GM12801 (cell line): Measurements from ENCODE around the gene KICS2.

Source experiments
- TF ChIP-seq, protein P1 (sequence below): IDR thresholded peaks from one replicate; pipeline ENCODE4 v1.5.1; 2011; ENCODE audit warnings: control low read depth; ENCODE audit not compliant: insufficient read length; ENCODE audit errors: extremely low read depth

KICS2 gene

DNA sequence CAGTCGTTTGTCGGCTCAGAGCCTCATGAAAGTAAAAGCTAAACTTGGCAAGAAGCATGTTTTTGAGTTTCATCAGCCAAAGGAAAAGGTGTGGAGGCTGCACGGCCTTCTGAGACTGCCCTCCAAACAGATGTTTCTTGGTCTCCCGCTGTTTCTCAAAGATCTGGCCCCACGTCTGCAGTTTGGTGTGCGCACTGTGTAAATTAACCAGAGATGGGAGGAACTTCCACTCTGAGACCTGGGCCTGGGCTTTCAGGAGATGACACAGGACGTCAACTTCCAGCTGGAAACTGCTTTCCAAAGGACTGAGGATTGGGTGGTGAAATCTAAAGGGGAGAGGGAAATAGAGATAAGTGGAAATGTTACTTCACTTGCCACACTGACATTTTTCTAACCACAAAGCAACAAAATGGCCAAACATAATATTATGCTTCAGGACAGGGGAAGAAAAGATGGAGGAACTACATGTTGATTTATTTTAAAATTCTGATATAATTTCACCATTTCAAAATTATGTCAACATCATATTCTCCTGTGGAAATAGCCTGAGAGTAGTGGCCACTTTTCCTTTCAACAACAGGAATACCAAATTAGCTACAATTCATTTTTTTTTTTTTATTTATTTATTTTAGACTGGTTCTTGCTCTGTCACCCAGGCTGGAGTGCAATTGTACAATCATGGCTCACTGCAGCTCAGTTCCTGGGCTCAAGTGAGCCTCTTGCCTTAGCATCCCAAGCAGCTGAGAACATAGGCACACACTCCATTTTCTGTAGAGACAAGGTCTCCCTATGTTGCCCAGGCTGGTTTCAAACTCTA, 27.6 kb downstream of the KICS2 start:
- TF ChIP-seq, protein P1, sequence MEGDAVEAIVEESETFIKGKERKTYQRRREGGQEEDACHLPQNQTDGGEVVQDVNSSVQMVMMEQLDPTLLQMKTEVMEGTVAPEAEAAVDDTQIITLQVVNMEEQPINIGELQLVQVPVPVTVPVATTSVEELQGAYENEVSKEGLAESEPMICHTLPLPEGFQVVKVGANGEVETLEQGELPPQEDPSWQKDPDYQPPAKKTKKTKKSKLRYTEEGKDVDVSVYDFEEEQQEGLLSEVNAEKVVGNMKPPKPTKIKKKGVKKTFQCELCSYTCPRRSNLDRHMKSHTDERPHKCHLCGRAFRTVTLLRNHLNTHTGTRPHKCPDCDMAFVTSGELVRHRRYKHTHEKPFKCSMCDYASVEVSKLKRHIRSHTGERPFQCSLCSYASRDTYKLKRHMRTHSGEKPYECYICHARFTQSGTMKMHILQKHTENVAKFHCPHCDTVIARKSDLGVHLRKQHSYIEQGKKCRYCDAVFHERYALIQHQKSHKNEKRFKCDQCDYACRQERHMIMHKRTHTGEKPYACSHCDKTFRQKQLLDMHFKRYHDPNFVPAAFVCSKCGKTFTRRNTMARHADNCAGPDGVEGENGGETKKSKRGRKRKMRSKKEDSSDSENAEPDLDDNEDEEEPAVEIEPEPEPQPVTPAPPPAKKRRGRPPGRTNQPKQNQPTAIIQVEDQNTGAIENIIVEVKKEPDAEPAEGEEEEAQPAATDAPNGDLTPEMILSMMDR: no peak

DNA sequence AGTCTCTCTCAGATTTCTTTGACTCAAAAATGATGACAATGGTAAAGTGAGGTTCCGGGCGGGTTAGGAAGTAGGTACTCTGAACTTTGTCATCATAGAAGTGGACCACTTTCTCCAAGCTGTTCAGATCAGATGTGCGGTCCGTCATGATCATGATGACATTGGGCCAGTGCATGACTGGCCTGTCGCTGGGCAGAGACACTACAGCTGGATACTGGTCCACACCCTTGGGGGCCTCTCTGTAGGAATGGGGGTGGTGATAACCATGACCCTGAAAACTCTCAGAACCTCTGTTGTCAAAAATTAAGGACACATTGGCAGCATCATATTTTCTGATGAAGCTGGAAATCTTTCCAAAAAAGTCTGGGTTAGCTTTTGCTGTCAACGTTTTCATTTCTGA, 28.2 kb downstream of the KICS2 start:
- TF ChIP-seq, protein P1: no peak

DNA sequence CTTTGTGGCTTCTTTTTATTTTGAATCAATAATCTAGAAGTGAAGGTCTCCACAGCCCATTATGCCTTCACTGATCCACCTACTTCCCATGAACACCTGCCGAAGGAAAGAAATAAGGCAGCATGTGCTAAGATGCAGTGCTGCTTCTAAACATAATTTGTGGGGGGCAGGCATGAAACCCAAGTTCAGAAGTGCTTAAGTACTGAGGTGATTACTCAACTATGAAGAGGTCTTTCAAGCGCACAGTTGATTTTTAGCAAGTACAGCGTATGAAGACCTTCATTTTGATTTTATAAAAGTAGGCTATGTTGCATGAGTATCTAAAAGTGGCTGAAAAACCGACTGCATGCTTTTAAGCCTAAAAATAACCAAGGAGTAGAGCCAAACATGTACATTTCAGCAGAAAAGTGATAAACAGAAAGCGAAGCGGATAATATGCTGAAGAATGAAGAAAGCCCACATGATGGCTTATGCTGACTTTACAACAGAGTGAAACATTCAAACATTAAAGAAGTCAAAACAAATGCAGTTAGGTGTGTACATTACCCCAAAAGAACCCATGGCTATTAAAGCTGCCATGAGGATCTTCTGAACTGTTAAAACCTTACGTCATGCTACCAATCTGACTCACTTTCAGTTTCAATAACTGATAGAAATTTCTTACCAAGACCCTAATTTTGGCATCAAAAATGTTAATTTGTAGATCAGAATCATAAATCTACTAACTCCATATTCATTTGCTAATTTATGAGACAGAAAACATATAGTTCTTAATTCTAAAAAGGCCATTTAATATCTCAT, 29.3 kb downstream of the KICS2 start:
- TF ChIP-seq, protein P1: no peak

DNA sequence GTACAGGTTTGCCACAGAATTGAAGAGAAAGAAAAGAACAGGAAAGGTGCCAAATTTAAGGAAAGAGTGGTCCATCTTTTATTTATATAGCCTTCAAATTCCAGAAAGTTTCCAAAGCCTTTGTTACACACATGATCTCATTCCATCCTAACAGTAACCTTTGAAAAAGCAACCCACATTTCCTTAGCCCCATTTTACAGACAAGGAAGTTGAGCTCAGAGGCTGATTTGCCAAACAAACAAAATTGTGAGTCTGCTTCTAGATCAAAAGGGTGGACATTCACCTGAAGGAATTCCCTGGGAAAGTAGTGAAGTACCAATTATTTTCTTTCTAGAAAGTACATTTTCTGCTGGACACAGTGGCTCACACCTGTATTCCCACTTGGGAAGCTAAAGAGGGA, 32.0 kb downstream of the KICS2 start:
- TF ChIP-seq, protein P1: no peak

DNA sequence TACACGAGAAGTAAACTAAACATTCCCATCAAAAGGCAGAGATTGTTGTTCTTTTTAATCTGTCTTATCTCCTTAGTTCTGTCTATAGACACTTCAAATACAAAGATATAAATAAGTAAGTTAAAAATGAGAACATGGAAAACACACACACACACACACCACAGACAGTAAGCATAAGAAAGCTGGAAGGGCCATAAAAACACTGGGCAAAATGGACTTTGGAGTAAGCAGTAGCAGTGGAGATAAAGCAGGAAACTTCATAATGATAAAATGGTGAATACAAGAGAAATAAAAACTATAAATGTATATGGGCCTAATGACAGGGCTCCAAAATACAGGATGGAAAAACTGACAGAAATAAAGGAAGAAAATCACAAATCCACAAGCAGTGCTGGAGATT, 32.6 kb downstream of the KICS2 start:
- TF ChIP-seq, protein P1: no peak

DNA sequence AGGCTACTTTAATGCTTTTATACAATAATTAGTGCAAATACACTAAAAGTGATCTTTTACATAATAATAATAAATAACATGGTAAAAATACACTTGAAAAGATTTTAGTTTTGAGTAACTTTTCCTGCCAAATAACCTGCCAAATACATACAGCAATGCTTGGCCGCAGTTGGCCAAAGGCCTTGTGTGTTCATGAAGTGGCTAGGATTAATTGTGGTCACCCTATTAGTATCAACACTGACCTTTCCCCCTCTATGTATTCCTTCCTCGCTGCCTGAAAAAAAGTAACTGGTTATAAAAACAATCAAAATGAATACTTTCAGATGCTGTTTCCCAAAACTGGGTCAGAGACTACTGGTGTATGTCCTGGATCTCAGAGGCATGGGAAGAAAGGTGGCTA, 34.3 kb downstream of the KICS2 start:
- TF ChIP-seq, protein P1: no peak

DNA sequence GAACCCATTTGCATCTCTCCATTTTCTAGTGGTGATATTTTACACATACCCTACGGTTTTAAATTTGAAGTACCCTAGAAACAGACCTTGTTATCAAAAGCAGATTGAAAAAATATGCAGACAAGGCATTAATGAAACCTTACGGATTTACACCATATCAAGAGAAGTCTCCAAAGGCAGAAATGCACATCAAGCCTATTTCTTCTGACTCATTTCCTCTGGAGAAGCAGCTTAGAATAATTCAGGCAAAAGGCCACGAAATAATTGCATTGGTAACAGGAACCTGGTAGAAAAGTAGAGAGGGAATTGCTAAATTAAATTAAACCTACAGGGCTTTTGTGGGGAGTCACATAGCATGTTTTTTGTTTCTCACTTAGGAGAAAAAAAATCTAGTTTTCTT, 34.7 kb downstream of the KICS2 start:
- TF ChIP-seq, protein P1: no peak
